SJCRH30 (cell line): ENCODE measurements around the gene CHCT1. TPM values are rescaled to one million over a fixed set of nuclear protein-coding genes. Genes with fewer than 3 reads are reported as not detected.
A peak's percentile ranks its signal among the peaks of the same experiment; 100 is the strongest.
"Not testable (repeated sequence)": the region's sequence is repeated elsewhere in the genome, so short reads cannot be mapped to it uniquely, and the experiment has no call there.

Experiments
- DNase-seq, 2 experiments: peaks; one replicate each; pipeline ENCODE4 v3.0.0-alpha.2; 2015 to 2020
- H3K27ac ChIP-seq: fragments of 250-450 bp; sonication (Bioruptor Pico); 2 replicates; pipeline ENCODE4 v1.5.1; 2020; ENCODE audit warnings: mild to moderate bottlenecking, moderate library complexity
- H3K27me3 ChIP-seq: fragments of 250-450 bp; sonication (Bioruptor Pico); 2 replicates; pipeline ENCODE4 v1.5.1; 2020; ENCODE audit warnings: mild to moderate bottlenecking, moderate library complexity
- H3K36me3 ChIP-seq: fragments of 250-450 bp; sonication (Bioruptor Pico); 2 replicates; pipeline ENCODE4 v1.5.1; 2020; ENCODE audit warnings: mild to moderate bottlenecking, moderate library complexity
- H3K4me1 ChIP-seq: fragments of 250-450 bp; sonication (Bioruptor Pico); 2 replicates; pipeline ENCODE4 v1.5.1; 2020; ENCODE audit warnings: mild to moderate bottlenecking, moderate library complexity
- H3K4me3 ChIP-seq: fragments of 250-450 bp; sonication (Bioruptor Pico); 2 replicates; pipeline ENCODE4 v1.5.1; 2020; ENCODE audit warnings: mild to moderate bottlenecking, moderate library complexity
- H3K9me3 ChIP-seq: fragments of 250-450 bp; sonication (Bioruptor Pico); replicated peaks from 2 replicates; pipeline ENCODE4 v1.5.1; 2020; ENCODE audit warnings: mild to moderate bottlenecking, moderate library complexity
- total RNA-seq: library from RNA; depleted of rRNA; stranded (reverse); fragments of >200 nt; shearing (Covaris generic); gene quantifications from 2 replicates; pipeline ENCODE4 v1.2.3, GENCODE V29; 2014

The CHCT1 gene
- total RNA-seq, 1 experiment from 2014 or later: not detected

DNA sequence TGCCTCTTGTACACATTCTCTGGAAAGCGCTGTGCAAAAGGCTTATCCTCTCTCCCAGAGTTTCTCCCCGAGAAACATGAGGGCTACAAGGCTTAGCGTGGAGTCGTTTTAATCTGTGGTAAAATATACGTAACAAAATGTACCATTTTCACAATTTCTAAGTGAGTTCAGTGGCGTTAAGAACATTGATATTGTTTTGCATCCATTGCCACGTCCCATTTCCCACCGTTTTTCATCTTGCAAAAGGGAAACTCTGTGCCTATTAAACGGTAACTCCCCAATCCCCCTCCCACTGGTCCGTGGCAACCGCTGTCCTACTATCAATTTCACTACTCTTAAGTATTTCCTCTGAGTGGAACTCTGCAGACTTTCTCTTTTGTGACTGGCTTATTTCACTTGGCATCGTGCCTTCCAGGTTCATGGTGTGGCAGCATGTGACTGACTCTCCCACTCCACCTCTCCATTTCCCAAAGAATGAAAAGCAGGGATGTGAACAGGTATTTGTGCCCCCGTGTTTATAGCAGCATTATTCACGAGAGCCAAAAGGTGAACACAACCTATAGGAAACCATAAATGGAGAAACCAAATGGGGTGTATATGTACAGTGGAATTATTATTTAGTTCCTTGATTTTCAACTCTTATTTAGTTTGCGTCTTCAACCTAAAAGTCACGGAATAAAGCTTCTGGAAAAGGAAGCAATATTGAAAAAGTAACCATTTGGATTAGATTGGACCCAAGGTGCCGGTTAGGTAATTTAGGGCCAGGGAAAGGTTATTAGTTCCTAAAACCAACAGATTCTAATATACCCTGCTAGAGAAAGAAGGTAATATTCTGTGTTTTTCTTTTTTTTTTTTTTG is 29.2 kb upstream of the CHCT1 start:
- DNase-seq: peak; percentile 57 to 73
- Histone ChIP-seq H3K27ac (peak overlapping the region; percentile 94), H3K36me3 (no peaks in the 10 kb centered on the region)

DNA sequence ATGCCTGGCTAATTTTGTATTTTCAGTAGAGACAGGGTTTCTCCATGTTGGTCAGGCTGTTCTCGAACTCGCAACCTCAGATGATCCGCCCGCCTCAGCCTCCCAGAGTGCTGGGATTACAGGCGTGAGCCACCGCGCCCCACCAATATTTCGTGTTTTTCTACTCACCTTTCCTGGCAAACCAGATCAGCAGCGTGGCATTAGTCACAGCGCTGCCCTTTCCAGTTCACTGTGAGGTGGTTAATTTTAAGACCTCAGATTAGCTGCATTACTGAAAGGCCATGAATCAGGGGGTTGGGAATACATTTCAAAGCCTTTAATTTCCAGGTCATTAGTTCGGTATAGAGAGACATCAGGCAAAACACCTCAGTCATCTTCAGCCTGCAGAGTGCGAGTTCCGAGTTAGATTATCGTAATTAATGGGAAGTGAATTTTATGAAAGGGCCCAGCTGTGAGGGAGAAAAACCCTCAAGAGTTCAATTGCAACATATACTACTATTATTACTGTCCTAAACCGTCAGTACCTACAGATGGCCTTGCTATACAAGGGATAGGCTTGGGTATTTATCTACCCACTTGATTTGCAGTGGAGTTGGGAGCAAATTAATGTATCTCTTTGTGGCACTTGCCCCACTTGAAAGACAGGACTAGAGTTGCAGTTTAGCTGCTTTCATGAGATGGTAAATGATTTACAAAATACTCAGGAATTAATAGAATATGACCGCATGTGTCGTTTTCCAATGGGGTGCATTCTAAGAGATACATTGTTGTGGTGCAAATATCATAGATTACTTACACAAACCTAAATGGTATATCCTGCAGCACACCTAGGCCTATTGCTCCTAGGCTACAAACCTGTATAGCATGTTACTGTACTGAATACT is 28.2 kb upstream of the CHCT1 start:
- Histone ChIP-seq H3K4me3 (no peak overlapping the region), H3K27ac (no peak overlapping the region), H3K4me1 (peaks cover 5% of the 10 kb centered on the region; the same call in 1 of the 2 replicates), H3K36me3 (no peaks in the 10 kb centered on the region), H3K27me3 (no peaks in the 10 kb centered on the region), H3K9me3 (no peaks in the 10 kb centered on the region)
- no peak for DNase-seq

More for the DNA sequence above, 29.2 kb upstream of the CHCT1 start:
- peaks cover 5% of the 10 kb centered on the region; the same call in 1 of the 2 replicates for H3K4me1 ChIP-seq
- no peaks in the 10 kb centered on the region for H3K9me3 ChIP-seq
- peak overlapping the region; percentile 93 for H3K4me3 ChIP-seq
- H3K27me3 ChIP-seq: no peaks in the 10 kb centered on the region

DNA sequence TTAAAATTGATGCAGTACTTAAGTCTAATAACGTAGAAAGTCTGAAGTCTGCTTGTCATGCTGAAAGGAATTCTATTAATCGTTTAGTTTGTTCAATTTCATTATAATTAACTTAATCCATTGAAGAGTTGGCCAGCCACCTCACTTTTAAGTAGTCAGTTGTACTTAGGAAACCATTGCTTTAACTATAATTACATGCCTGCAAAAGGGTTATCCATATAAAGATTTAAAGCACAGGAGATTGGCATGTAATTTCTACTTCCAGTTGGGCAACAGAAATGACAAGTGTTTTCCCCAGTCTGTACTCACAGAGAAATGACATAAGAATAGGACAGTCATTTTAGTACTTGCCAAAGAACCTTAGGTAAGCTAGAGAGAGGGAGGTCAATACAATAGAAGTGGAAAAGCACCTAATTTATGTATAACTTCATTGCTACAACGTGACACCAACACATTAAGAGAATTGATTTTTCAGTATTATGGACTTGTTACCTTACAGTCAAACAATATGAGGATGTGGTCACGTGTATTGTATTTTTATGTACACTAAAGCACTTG is 26.7 kb upstream of the CHCT1 start:
- no peaks in the 10 kb centered on the region for H3K36me3 ChIP-seq
- no peaks in the 10 kb centered on the region for H3K4me1 ChIP-seq
- H3K4me3 ChIP-seq: no peak overlapping the region
- no peaks in the 10 kb centered on the region for H3K9me3 ChIP-seq
- H3K27me3 ChIP-seq: no peaks in the 10 kb centered on the region
- no peak overlapping the region for H3K27ac ChIP-seq
- no peak for DNase-seq

GRCh38 chr17:60396412-60396811 is 25.9 kb upstream of the CHCT1 start:
- Histone ChIP-seq H3K4me1 (no peaks in the 10 kb centered on the region), H3K27me3 (no peaks in the 10 kb centered on the region), H3K27ac (no peak overlapping the region), H3K9me3 (no peaks in the 10 kb centered on the region), H3K4me3 (no peak overlapping the region), H3K36me3 (no peaks in the 10 kb centered on the region)
- no peak for DNase-seq

DNA sequence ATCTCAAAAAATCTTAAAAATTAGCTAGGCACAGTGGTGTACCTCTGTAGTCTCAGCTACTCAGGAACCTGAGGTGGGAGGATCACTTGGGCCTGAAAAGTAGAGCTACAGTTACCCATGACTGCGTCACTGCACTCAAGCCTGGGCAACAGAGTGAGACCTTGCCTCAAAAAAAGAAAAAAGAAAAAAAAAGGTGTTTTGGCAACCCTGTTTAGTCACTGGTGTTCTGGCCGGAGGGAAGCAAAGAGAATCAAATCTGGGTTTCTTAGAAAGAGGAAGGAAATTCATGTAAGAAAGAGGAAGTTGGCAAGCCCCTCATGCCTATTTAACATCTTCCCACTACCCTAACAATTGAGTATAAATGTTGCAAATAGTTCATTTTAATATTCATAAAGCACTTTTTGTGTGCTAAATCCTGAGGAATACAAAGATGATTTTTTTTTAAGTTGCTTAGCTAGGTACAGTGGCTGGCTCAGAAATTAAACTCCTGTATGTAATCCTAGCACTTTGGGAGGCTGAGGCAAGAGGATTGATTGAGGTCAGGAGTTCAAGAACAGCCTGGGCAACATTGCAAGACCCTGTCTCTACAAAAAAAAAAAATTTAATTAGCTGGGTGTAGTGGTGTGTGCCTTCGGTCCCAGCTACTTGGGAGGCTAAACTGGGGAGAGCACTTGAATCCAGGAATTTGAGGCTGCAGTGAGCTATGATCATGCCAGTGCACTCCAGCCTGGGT is 23.9 kb upstream of the CHCT1 start:
- Histone ChIP-seq H3K27ac (no peak overlapping the region), H3K4me3 (no peak overlapping the region), H3K4me1 (no peaks in the 10 kb centered on the region), H3K36me3 (no peaks in the 10 kb centered on the region), H3K27me3 (no peaks in the 10 kb centered on the region), H3K9me3 (no peaks in the 10 kb centered on the region)
- no peak for DNase-seq

DNA sequence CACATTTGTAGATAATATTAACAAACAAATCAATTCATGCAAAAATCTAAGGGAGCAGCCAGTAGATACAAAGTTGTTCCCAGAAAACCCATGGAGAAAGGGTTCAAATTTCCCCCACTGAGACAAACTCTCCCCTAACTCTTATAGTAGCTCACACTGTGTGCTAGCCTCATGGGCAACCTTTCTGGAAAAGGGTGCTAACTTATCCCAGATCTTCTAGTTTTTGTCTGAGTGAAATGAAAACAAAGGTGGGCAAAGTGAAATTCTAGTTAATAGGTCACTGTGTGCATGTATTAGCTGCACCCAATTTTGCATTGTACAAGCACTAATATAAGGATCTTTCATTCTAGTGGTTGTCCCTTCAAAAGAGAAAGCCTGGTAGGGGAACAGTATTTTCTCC is 20.5 kb upstream of the CHCT1 start:
- no peak for DNase-seq
- Histone ChIP-seq H3K27me3 (no peaks in the 10 kb centered on the region), H3K36me3 (no peaks in the 10 kb centered on the region), H3K4me3 (no peak overlapping the region), H3K4me1 (no peaks in the 10 kb centered on the region), H3K9me3 (no peaks in the 10 kb centered on the region), H3K27ac (no peak overlapping the region)

DNA sequence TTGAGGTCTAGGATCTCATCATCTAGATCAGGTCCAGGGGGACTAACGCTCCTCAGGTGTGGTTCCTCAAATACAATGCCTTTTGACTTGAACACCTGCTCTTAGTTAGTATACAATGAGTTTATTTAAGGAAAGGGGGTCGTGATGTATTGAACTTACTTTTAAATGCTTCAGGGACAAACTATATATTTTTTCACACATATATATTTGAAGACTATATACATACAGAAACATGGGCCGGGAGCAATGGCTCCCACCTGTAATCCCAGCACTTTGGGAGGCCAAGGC is 18.8 kb upstream of the CHCT1 start:
- Histone ChIP-seq H3K4me3 (no peak overlapping the region), H3K9me3 (no peaks in the 10 kb centered on the region), H3K27me3 (no peaks in the 10 kb centered on the region), H3K4me1 (no peaks in the 10 kb centered on the region; the same call in 1 of the 2 replicates), H3K27ac (no peak overlapping the region), H3K36me3 (no peaks in the 10 kb centered on the region)
- DNase-seq: no peak

DNA sequence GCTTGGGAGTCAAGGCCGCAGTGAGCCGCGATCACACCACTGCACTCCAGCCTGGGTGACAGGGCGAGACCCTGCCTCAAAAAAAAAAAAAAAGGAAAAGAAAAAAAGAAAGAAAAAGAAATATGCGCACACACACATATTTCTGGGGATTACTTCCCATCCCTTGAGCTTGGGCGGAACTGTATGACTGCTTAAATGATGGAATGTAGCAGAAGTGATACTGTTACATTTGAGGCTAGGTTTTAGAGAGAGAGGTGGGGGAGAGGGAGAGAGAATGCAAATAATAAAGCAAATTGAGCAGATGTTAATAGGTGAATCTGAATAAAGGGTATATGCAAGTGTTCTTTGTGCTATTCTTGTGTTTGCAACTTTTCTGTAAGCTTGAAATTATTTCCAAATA is 18.3 kb upstream of the CHCT1 start:
- Histone ChIP-seq H3K4me3 (no peak overlapping the region), H3K4me1 (no peaks in the 10 kb centered on the region; the same call in 1 of the 2 replicates), H3K9me3 (no peaks in the 10 kb centered on the region), H3K36me3 (no peaks in the 10 kb centered on the region), H3K27me3 (no peaks in the 10 kb centered on the region), H3K27ac (no peak overlapping the region)
- no peak for DNase-seq

DNA sequence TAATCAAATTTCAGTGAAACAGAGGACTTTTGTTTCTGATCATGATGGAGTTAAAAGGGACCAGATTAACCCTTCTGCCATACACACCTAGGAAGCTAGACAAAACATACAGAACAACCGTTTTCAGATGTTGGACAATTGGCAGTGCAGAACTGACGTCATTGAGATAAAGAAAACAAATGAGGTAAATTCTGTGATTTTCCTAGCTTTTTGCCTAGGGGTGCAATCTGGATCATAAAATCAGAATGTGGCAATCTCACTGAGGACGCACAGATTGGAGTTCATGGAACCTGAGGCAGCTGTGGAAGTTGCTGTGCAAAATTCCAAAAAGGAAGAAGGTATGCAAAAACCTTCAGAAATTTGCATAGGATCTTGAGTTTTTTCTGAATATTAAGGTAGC is 15.4 kb upstream of the CHCT1 start:
- no peak overlapping the region for H3K4me3 ChIP-seq
- DNase-seq: no peak
- no peaks in the 10 kb centered on the region; the same call in 1 of the 2 replicates for H3K4me1 ChIP-seq
- H3K27ac ChIP-seq: no peak overlapping the region
- no peaks in the 10 kb centered on the region for H3K9me3 ChIP-seq
- H3K36me3 ChIP-seq: no peaks in the 10 kb centered on the region
- H3K27me3 ChIP-seq: no peaks in the 10 kb centered on the region

DNA sequence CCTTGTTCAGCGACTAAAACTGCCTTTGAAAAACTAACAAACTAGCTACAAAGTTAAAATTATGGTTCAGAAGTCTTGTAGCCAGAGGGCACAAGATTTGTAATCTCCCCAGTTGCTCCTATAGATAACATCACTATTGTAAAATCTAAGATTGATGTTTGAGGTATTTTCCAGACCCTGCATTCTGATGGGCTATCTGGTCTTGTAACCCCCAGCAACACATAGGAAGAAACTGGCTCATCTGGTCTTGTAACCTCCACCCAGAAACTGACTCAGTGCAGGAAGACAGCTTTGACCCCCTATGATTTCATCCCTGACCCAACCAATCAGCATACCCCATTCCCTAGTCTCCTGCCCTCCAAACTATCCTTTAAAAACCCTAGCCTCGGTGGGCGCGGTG is 12.3 kb upstream of the CHCT1 start:
- H3K27me3 ChIP-seq: no peaks in the 10 kb centered on the region
- no peak overlapping the region for H3K27ac ChIP-seq
- DNase-seq: no peak
- H3K4me1 ChIP-seq: no peaks in the 10 kb centered on the region; the same call in 1 of the 2 replicates
- no peaks in the 10 kb centered on the region for H3K9me3 ChIP-seq
- no peaks in the 10 kb centered on the region for H3K36me3 ChIP-seq
- no peak overlapping the region for H3K4me3 ChIP-seq

GRCh38 chr17:60412701-60413100 is 9.6 kb upstream of the CHCT1 start:
- no peaks in the 10 kb centered on the region for H3K36me3 ChIP-seq
- no peak for DNase-seq
- H3K9me3 ChIP-seq: no peaks in the 10 kb centered on the region
- H3K4me1 ChIP-seq: no peaks in the 10 kb centered on the region; the same call in 1 of the 2 replicates
- no peaks in the 10 kb centered on the region for H3K27me3 ChIP-seq
- no peak overlapping the region for H3K27ac ChIP-seq
- H3K4me3 ChIP-seq: no peak overlapping the region

- Histone ChIP-seq H3K27me3 (no peaks in the 10 kb centered on the region), H3K27ac (no peak overlapping the region), H3K4me3 (no peak overlapping the region), H3K9me3 (no peaks in the 10 kb centered on the region), H3K4me1 (no peaks in the 10 kb centered on the region), H3K36me3 (no peaks in the 10 kb centered on the region)
- no peak for DNase-seq
Measured at GRCh38 chr17:60415146-60415545, 7.1 kb upstream of the CHCT1 start.

GRCh38 chr17:60416368-60416925 is 5.8 kb upstream of the CHCT1 start:
- no peaks in the 10 kb centered on the region for H3K27me3 ChIP-seq
- H3K4me1 ChIP-seq: no peaks in the 10 kb centered on the region
- DNase-seq: no peak

GRCh38 chr17:60419003-60419402 is 3.3 kb upstream of the CHCT1 start:
- not testable (repeated sequence) for H3K4me3 ChIP-seq, H3K4me1 ChIP-seq, H3K36me3 ChIP-seq, DNase-seq, H3K27me3 ChIP-seq, H3K27ac ChIP-seq, H3K9me3 ChIP-seq

More at GRCh38 chr17:60416368-60416925, 5.8 kb upstream of the CHCT1 start:
- H3K9me3 ChIP-seq: no peaks in the 10 kb centered on the region
- H3K36me3 ChIP-seq: no peaks in the 10 kb centered on the region
- H3K4me3 ChIP-seq: no peak overlapping the region
- no peak overlapping the region for H3K27ac ChIP-seq
